Measurements from ENCODE around the gene S100A2.

Gene S100A2

DNA sequence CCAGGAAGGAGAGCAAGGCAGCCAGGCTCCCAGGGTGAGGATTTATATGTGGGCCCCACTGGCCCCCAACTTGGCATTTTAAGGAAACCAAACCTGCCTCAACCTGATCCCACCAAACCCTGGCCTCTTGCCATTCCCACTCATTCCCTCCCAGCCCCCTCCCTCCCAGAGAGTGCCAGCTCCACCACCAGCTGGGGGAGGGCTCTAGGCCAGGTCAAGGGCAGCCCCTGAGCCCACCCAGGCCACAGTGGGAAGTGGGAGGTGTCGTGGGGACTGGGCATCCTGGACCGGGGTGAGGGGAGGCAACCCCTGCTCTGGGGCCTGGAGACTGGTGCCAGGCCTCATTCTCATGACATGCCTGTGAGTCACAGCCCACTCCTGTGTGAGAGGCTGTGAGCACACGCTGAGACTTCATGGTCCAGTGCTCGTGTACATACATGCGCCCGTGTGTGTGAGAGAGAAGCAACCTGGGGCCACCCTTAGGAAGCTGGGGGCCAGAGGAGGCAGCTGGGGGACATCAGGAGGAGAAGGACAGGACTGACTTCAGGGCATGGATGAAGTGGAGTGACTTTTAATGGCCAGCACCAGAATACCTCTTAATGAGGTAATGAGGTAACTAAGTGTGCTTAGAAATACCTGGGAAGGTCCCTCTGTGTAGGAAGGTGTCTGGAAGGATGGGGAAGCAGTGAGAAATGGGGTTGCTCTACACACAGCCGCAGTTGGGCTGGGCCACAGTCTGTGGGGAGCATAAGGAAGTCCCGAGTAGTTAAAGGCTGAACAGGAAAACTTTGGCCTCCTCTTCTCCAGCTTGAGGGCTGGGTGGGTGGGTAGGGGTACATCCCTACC is at the start of gene S100A2:
S100A2 (minus strand) TSS at position 316 of the 846 bp plus-strand sequence. CDS start 1,967 bp downstream, outside the sequence.
- DNase-seq, result peak; percentile 70

- no peak for DNase-seq
Observed at GRCh38 chr1:153615406-153615805, 49.8 kb upstream of the S100A2 start.

- no peak for DNase-seq
Observed at GRCh38 chr1:153614906-153615305, 49.3 kb upstream of the S100A2 start.

GRCh38 chr1:153614189-153614900 is 48.7 kb upstream of the S100A2 start:
- DNase-seq, result no peak

DNA sequence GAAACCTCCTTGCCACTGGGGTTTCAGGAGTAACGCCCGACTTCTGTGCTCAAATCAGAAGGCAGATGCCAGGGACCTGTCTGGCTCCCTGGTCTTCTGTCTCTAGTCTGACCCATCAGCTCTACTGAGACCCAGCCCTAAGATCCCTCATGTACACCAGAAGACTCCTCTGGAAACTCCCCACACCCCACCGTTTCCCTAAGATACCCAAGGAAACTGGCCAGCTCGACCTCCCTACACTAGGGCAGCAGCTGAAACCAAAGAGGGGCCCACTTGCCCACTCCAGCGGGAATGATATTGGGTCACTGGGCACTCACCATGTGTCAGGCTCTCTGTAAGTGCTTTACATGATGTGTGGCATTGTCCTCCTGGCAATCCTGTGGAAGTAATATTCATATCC is 47.8 kb upstream of the S100A2 start:
- DNase-seq, result no peak

GRCh38 chr1:153612755-153613331 is 47.2 kb upstream of the S100A2 start, which contains the start of gene S100A16:
S100A16 (minus strand) TSS chr1:153613137; CDS start chr1:153608151, 4,986 bp downstream.
- no peak for DNase-seq

GRCh38 chr1:153612111-153612754 is 46.6 kb upstream of the S100A2 start:
- DNase-seq, result no peak

DNA sequence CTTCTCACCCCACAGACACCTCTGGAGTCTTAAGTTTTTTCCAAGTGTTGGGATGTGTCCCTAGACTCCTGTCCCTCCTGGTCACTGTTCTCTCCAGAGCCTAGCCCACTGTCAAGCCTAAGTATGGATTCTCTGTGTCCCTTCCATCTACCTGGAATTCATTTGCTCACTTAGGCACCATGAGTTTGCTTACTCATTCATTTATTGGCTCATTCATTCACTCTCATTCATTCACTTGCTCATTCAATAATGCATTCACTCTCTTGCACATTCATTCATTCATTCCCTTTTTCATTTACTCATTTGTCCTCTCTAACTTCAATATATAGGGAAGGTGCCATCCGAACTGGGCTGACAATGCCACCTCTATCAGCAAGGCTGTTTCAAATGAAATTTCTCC is 45.7 kb upstream of the S100A2 start:
- DNase-seq, result no peak

- no peak for DNase-seq
Observed at GRCh38 chr1:153610811-153611301, 45.2 kb upstream of the S100A2 start.

- no peak for DNase-seq
Observed at GRCh38 chr1:153610334-153610733, 44.7 kb upstream of the S100A2 start.

DNA sequence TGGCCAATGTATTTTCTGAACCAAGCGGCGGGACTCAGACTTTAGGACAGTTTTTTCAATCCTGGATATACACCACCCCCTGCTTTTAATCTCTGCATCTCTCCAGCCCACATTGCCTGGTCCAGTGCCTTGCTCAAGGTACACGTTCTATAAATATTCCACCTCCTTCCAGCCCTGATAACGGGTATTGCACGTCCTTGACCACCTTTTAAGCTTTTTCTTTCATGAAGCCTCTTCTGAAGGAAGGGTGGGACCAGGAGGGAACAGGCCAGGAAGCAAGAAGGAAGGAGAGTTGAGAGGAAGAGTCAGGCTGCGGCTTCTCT is 43.9 kb upstream of the S100A2 start:
- DNase-seq, result no peak

DNA sequence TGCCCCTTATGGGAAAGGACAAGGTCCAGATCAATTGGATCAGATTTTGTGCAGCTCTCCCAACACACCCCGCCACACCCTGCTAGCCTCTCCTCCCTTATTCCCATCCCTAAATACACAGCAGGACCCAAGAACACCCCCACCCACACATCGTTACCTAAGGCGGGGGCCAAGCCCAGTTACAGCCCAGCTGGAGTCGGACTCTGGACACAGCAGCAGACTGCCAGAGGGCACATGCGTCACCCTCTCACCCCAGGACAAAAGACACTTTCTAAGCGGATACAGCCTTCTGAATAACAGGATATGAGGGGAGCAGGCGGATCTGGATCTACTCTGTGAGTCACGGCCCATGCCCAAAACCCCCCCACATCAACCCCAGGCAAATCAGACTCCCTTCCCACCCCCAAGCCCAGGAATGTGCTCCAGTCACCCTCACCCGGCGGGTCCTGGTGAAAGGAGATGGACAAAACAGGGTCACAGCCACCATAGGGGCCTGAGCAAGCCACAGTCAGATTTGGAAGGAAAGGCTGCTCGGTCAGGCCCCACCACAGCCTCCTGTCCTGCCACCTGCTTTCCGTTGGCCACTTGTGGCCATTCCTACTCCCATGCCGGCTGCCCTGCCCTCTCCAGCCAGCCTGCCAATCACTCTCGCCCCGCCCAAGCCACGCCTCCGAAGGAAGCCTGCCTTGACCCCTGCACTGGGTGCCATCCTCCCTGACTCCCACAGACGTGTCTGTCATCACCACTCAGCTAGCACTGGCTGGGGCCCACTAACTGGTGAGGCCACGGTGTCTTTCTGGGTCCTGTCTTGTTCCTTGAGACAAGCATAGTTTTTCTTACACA is 43.3 kb upstream of the S100A2 start:
- DNase-seq, result no peak

- DNase-seq, result no peak
Observed at GRCh38 chr1:153608089-153608682, 42.5 kb upstream of the S100A2 start.

- no peak for DNase-seq
Observed at GRCh38 chr1:153607381-153607780, 41.7 kb upstream of the S100A2 start.

DNA sequence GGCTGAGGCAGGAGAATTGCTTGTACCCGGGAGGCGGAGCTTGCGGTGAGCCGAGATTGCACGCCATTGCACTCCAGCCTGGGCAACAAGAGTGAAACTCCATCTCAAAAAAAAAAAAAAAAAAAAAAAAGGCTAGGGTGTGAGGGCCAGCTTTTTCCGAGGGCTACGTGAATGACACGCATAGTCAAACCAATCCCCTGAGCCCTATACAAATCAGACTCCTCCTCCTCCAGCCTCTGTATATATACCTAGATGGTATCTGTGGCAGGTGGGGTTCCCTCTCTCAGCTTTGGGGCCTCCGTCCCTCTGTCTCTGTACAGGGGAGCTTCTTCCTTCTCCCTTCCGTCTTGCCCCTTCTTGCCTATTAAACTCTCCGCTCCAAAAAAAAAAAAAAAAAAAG is 40.5 kb upstream of the S100A2 start:
- no peak for DNase-seq

DNA sequence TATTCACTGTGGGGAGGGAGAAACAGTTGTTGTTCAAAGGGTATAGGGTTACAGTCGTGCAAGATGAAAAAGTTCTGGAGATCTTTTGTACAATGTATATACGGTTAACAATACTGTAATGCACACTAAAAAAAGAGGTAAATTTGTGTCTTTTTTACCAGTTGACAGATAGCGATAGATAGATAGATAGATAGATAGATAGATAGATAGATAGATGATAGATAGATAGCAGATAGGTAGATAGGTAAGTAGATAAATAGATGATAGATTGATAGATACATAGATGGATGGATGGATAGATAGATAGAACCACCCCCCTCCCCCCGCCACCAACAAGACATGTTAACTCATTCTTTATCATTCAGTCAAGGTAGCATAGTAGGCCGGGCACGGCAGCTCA is 37.1 kb upstream of the S100A2 start:
- DNase-seq, result no peak

DNA sequence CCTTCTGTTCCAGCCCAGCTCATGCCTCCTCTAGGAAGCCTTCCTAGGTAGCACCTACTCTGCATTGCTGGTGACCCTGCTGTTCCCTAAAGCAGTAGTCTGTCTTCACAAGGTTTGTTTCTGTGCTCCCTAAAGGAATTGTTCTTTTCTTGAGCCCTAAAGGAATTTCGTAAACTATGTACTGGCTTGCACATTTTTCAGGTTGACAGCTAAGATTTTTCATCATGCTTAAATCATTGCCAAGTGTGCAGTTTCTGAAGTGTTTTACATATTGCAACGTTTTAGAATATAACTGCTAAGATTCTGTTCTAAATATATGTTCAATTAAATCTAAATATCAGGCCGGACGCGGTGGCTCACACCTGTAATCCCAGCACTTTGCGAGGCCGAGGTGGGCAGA is 34.2 kb upstream of the S100A2 start:
- DNase-seq, result no peak

DNA sequence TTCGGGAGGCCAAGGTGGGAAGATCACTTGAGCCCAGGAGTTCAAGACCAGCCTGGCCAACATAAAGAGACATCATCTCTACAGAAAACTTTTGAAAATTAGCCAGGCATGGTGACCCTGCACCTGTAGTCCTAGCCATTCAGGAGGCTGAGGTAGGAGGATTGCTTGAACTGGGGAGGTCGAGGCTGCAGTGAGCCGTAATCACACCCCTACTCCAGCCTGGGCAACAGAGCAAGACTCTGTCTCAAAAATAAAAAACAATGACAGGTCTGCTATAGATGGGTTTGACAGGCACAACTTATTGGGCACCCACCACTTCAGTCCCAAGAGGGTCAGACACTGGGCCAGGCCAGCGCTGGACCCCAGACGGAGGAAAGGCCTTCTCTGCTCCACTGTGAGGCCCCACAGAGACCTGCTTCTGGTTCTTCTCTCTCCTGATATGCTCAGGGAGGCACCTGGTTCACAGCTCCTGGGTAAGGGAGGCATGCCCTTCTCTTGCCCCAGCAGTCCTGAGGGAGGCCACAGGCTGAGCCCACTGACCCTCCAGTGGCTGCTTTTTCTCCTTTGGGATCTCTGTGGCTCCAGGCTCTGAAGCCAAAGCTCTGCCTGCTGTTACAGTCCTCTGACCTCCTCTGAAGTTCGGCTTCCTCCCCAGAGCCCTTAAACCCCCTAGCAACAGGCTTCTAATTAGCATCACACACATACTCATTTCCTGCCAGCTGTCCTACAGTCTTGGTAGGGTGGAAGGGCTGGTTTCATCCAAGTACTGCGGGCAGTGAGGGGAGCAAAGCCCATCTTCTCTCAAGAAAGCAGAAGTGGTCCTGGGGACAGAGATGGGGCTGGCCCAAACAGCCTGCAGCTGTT is 32.9 kb upstream of the S100A2 start:
- peak; percentile 34 for DNase-seq

DNA sequence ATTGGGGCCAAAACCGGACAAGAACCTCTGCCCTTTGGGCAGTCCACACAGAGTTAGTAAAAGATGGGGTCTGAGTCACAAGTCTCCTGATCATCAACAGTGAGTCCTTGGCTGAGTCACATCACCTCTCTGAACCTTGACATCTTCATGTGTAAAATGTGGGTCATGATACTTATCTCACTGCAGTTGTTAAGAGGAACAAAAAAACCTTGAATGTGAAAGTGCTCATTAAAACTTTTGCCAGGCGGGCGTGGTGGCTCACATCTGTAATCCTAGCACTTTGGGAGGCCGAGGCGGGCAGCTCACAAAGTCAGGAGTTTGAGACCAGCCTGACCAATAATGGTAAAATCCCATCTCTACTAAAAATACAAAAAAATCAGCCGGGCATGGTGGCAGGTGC is 31.6 kb upstream of the S100A2 start:
- no peak for DNase-seq

GRCh38 chr1:153592748-153593147 is 27.1 kb upstream of the S100A2 start:
- no peak for DNase-seq

DNA sequence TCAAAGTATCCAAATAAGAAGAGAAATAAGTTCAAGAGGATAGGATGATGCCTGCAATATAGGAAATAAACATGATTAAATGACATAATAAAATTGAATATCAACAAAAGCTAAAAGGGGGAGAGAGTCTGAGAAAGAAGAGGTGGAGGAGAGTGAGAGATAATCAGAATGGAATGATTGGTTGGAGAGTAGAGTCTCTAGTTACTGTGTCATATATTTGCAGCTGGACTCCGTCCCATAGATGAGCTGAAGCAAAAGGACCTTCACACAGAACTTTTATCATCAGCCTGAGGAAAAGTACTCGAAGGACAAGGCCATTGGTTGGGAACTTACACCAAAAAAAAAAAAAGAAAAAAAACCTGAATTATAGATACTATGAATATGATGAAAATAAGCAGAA is 22.8 kb upstream of the S100A2 start:
- DNase-seq, result no peak
